ENCODE measurements around the gene ARFGEF3.
A peak's percentile ranks its signal among the peaks of the same experiment; 100 is the strongest.

The ARFGEF3 gene

DNA sequence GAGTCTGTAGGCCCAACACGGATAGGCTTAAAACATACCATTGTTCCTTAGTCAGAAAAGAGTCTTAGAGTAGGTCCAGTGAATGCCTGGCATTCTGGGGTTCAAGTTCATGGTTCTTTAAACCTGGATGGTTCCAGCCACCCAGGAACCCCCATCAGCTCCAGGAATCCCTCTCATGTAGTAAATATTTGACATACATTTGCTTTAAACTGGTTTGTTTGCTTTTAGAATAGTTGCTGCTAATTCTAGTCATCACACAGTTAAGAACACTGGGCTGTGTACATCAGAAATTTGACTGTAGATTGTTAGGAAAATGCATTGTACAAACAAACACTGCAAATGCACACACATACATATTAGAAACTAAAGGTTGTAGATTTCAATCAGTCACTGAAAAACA is 87.1 kb downstream of the ARFGEF3 start:
- H3K36me3 Mint-ChIP-seq: no peaks in the 10 kb centered on the region
- ATAC-seq (ENCODE audit: low read depth) (no peak), DNase-seq (ENCODE audit: low spot score in 2 of 2) (no peak)
- no peaks in the 10 kb centered on the region for H3K9me3 Mint-ChIP-seq
- no peak overlapping the region for H3K27ac Mint-ChIP-seq
- H3K4me1 Mint-ChIP-seq: no peaks in the 10 kb centered on the region
- peaks cover 3% of the 10 kb centered on the region for H3K27me3 Mint-ChIP-seq
- no peak overlapping the region for H3K4me3 Mint-ChIP-seq

DNA sequence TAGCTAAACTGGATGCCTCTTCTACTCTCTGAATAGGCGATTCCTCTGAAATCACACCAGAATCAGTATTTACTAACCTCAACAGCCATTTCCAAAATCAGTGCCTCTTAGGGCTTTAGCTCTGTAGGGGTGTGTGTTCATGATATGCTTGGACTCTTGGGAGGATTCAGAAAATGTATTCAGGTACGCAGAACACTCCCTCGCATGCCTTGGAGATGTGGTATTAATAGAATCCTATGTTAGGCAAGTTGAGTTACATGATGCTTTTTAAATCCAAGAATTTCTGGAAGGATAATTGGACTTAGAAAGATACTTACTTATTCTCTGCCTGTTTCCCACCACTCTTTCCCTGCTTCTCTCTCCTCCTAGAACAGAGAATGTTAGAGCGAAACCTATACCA is 88.3 kb downstream of the ARFGEF3 start:
- ATAC-seq (ENCODE audit: low read depth) (no peak), DNase-seq (ENCODE audit: low spot score in 2 of 2) (no peak)
- Mint-ChIP-seq H3K4me3 (no peak overlapping the region), H3K27ac (no peak overlapping the region), H3K4me1 (no peaks in the 10 kb centered on the region), H3K27me3 (peaks cover 3% of the 10 kb centered on the region), H3K9me3 (no peaks in the 10 kb centered on the region), H3K36me3 (no peaks in the 10 kb centered on the region)

- Mint-ChIP-seq H3K4me1 (no peaks in the 10 kb centered on the region), H3K36me3 (no peaks in the 10 kb centered on the region), H3K4me3 (no peak overlapping the region), H3K27ac (no peak overlapping the region), H3K9me3 (no peaks in the 10 kb centered on the region), H3K27me3 (peaks cover 7% of the 10 kb centered on the region)
- ATAC-seq (ENCODE audit: low read depth): no peak
- DNase-seq (ENCODE audit: low spot score in 2 of 2): no peak
These were observed 88.9 kb downstream of the ARFGEF3 start for GRCh38 chr6:138250513-138251247.

- no peaks in the 10 kb centered on the region for H3K36me3 Mint-ChIP-seq
- no peak overlapping the region for H3K27ac Mint-ChIP-seq
- no peak overlapping the region for H3K4me3 Mint-ChIP-seq
- H3K4me1 Mint-ChIP-seq: no peaks in the 10 kb centered on the region
- H3K27me3 Mint-ChIP-seq: peaks cover 9% of the 10 kb centered on the region
- no peak for ATAC-seq (ENCODE audit: low read depth)
- no peak for DNase-seq (ENCODE audit: low spot score in 2 of 2)
- no peaks in the 10 kb centered on the region for H3K9me3 Mint-ChIP-seq
These were observed 92.0 kb downstream of the ARFGEF3 start for GRCh38 chr6:138253731-138254130.

DNA sequence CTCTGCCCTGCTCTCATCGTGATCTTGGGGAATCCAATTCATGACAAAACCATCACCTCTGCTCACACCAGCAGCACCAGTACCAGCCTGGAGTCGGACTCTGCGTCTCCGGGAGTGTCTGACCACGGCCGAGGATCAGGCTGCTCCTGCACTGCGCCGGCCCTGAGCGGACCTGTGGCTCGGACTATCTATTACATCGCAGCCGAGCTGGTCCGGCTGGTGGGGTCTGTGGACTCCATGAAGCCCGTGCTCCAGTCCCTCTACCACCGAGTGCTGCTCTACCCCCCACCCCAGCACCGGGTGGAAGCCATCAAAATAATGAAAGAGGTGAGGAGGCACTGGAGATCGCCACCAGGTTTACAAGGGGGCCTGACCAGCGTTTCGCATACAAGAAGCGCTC is 93.7 kb downstream of the ARFGEF3 start:
- no peak for DNase-seq (ENCODE audit: low spot score in 2 of 2)
- no peaks in the 10 kb centered on the region for H3K4me1 Mint-ChIP-seq
- H3K27me3 Mint-ChIP-seq: peaks cover 9% of the 10 kb centered on the region
- H3K9me3 Mint-ChIP-seq: no peaks in the 10 kb centered on the region
- no peak overlapping the region for H3K4me3 Mint-ChIP-seq
- no peak for ATAC-seq (ENCODE audit: low read depth)
- no peaks in the 10 kb centered on the region for H3K36me3 Mint-ChIP-seq
- H3K27ac Mint-ChIP-seq: no peak overlapping the region

DNA sequence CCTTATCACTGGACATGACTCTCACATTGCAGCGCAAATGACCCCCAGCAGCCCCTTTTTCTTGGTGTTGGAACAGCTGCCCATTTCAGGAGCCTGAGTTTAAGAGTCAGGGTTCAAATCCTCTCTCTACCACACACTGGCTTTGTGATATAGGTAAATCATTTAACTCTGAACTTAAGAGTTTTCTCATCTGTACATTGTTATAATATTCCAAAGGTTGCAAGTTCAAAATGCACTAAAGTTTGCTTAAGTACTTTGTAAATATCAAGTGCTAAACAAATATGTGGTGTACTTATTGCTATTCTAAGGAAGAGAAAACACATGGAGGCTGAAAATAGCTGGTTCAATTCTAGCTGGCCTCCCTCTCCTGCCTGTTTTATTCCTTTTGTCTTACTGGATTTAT is 95.9 kb downstream of the ARFGEF3 start:
- Mint-ChIP-seq H3K36me3 (no peaks in the 10 kb centered on the region), H3K27ac (no peak overlapping the region), H3K27me3 (peaks cover 7% of the 10 kb centered on the region), H3K4me3 (no peak overlapping the region), H3K9me3 (no peaks in the 10 kb centered on the region), H3K4me1 (no peaks in the 10 kb centered on the region)
- no peak for ATAC-seq (ENCODE audit: low read depth)
- DNase-seq (ENCODE audit: low spot score in 2 of 2): no peak

- H3K27me3 Mint-ChIP-seq: peaks cover 7% of the 10 kb centered on the region
- no peaks in the 10 kb centered on the region for H3K36me3 Mint-ChIP-seq
- no peaks in the 10 kb centered on the region for H3K4me1 Mint-ChIP-seq
- H3K9me3 Mint-ChIP-seq: no peaks in the 10 kb centered on the region
- no peak overlapping the region for H3K4me3 Mint-ChIP-seq
- DNase-seq (ENCODE audit: low spot score in 2 of 2): no peak
- no peak for ATAC-seq (ENCODE audit: low read depth)
- H3K27ac Mint-ChIP-seq: no peak overlapping the region
These were observed 96.5 kb downstream of the ARFGEF3 start for GRCh38 chr6:138258197-138258596.

DNA sequence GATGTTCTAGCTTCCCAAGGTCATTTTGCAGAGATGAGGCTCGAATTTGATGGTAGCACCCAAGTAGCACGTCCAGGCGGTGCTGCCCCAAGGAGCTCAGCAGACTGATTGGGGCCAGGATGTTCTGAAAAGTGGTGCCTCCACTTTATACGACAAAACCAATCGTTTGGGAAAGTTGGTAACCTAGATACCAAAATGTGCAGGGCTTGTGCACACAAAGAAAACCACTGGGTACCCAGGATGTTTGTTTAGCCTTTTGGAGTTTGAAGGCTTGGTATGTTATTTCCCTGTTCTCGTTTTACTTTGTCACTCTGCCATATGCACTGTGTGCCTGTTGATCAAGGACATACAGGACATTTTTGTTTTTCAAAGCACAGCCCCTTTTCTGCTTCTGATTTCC is 97.3 kb downstream of the ARFGEF3 start:
- ATAC-seq (ENCODE audit: low read depth) (no peak), DNase-seq (ENCODE audit: low spot score in 2 of 2) (no peak)
- no peak overlapping the region for H3K27ac Mint-ChIP-seq
- H3K36me3 Mint-ChIP-seq: no peaks in the 10 kb centered on the region
- no peaks in the 10 kb centered on the region for H3K4me1 Mint-ChIP-seq
- H3K27me3 Mint-ChIP-seq: peaks cover 7% of the 10 kb centered on the region
- no peak overlapping the region for H3K4me3 Mint-ChIP-seq
- H3K9me3 Mint-ChIP-seq: no peaks in the 10 kb centered on the region

GRCh38 chr6:138261116-138261780 is 99.5 kb downstream of the ARFGEF3 start:
- H3K9me3 Mint-ChIP-seq: no peaks in the 10 kb centered on the region
- peaks cover 6% of the 10 kb centered on the region for H3K27me3 Mint-ChIP-seq
- no peak overlapping the region for H3K27ac Mint-ChIP-seq
- H3K36me3 Mint-ChIP-seq: no peaks in the 10 kb centered on the region
- H3K4me1 Mint-ChIP-seq: no peaks in the 10 kb centered on the region
- no peak overlapping the region for H3K4me3 Mint-ChIP-seq
- DNase-seq (ENCODE audit: low spot score in 2 of 2) (no peak), ATAC-seq (ENCODE audit: low read depth) (no peak)

- DNase-seq (ENCODE audit: low spot score in 2 of 2) (no peak), ATAC-seq (ENCODE audit: low read depth) (no peak)
- Mint-ChIP-seq H3K36me3 (no peaks in the 10 kb centered on the region), H3K27ac (no peak overlapping the region), H3K4me1 (no peaks in the 10 kb centered on the region), H3K27me3 (peaks cover 3% of the 10 kb centered on the region), H3K9me3 (no peaks in the 10 kb centered on the region), H3K4me3 (no peak overlapping the region)
These were observed 102.2 kb downstream of the ARFGEF3 start for GRCh38 chr6:138263963-138264362.

- peaks cover 3% of the 10 kb centered on the region for H3K27me3 Mint-ChIP-seq
- no peak overlapping the region for H3K27ac Mint-ChIP-seq
- no peak overlapping the region for H3K4me3 Mint-ChIP-seq
- H3K9me3 Mint-ChIP-seq: no peaks in the 10 kb centered on the region
- no peaks in the 10 kb centered on the region for H3K36me3 Mint-ChIP-seq
- ATAC-seq (ENCODE audit: low read depth) (peak; percentile 38), DNase-seq (ENCODE audit: low spot score in 2 of 2) (no peak)
- no peaks in the 10 kb centered on the region for H3K4me1 Mint-ChIP-seq
These were observed 102.7 kb downstream of the ARFGEF3 start for GRCh38 chr6:138264372-138264880.

DNA sequence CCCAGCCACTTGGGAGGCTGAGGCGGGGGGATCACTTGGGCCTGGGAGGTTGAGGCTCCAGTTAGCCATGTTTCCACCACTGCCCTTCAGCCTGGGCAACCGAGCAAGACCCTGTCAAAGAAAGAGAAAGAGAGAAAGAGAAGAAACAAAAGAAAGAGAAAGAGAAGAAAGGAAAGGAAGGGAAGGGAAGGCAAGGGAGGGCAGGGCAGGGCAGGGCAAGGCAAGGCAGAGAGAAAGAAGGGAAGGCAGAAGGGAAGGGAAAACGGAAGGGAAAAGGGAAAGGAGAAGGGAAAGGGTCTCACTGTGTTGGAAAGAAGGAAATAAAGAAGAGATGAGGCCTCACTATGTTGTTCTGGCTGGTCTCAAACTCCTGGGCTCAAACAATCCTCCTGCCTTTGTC is 104.4 kb downstream of the ARFGEF3 start:
- ATAC-seq (ENCODE audit: low read depth): no peak
- no peak overlapping the region for H3K27ac Mint-ChIP-seq
- no peaks in the 10 kb centered on the region for H3K4me1 Mint-ChIP-seq
- no peak for DNase-seq (ENCODE audit: low spot score in 2 of 2)
- no peaks in the 10 kb centered on the region for H3K36me3 Mint-ChIP-seq
- H3K4me3 Mint-ChIP-seq: no peak overlapping the region
- H3K27me3 Mint-ChIP-seq: peaks cover 7% of the 10 kb centered on the region
- H3K9me3 Mint-ChIP-seq: no peaks in the 10 kb centered on the region

GRCh38 chr6:138267971-138268895 is 106.5 kb downstream of the ARFGEF3 start:
- no peaks in the 10 kb centered on the region for H3K36me3 Mint-ChIP-seq
- DNase-seq (ENCODE audit: low spot score in 2 of 2) (no peak), ATAC-seq (ENCODE audit: low read depth) (no peak)
- no peak overlapping the region for H3K4me3 Mint-ChIP-seq
- no peaks in the 10 kb centered on the region for H3K4me1 Mint-ChIP-seq
- H3K27ac Mint-ChIP-seq: no peak overlapping the region
- no peaks in the 10 kb centered on the region for H3K9me3 Mint-ChIP-seq
- peaks cover 7% of the 10 kb centered on the region for H3K27me3 Mint-ChIP-seq

DNA sequence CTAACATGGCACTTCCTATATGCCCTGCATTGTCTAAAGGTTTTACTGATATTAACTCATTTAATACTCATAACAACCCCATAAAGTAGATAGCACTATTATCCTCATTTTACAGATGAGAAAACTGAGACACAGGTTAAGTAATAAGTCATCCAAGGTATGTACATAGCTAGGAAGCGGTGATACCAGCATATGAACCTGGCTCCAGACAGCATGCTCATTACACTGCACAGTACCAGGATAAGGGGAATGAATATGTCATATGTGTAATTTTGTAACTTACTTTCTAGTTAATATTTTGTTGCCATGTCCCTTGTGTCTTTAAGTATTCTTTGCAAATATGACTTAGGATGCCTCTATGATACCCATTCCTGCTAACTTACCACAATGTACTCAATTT is 109.7 kb downstream of the ARFGEF3 start:
- H3K27me3 Mint-ChIP-seq: peaks cover 4% of the 10 kb centered on the region
- DNase-seq (ENCODE audit: low spot score in 2 of 2) (no peak), ATAC-seq (ENCODE audit: low read depth) (no peak)
- no peak overlapping the region for H3K4me3 Mint-ChIP-seq
- no peaks in the 10 kb centered on the region for H3K36me3 Mint-ChIP-seq
- no peaks in the 10 kb centered on the region for H3K9me3 Mint-ChIP-seq
- no peak overlapping the region for H3K27ac Mint-ChIP-seq
- H3K4me1 Mint-ChIP-seq: no peaks in the 10 kb centered on the region
